ENCODE data around the gene TBXAS1.

The TBXAS1 gene

GRCh38 chr7:139829025-139829774, at the start of gene TBXAS1:
Gene TBXAS1 (plus strand): TSS chr7:139829264. CDS start chr7:139829391, 127 bp downstream.
- Histone ChIP-seq H3K27me3 (ENCODE audit: control insufficient read depth, insufficient read depth, low read length) (no peaks in the 10 kb centered on the region), H3K4me3 (ENCODE audit: low read length) (no peak within 1 kb of the TSS), H3K4me1 (ENCODE audit: control insufficient read depth, low read depth, low read length) (no peaks in the 10 kb centered on the region), H3K9ac (ENCODE audit: low read length) (no peak within 1 kb of the TSS), H3K27ac (ENCODE audit: low read length) (no peak within 1 kb of the TSS), H3K9me3 (ENCODE audit: control insufficient read depth, low read depth, low read length) (no peaks in the 10 kb centered on the region), H3K36me3 (ENCODE audit: control insufficient read depth, low read depth, low read length) (no peaks in the 10 kb centered on the region)

GRCh38 chr7:139782932-139783331, 46.1 kb upstream of the TBXAS1 start:
- peaks cover 10% of the 10 kb centered on the region for H3K4me1 ChIP-seq (ENCODE audit: control insufficient read depth, low read depth, low read length)
- H3K9ac ChIP-seq (ENCODE audit: low read length), result no peak overlapping the region
- H3K36me3 ChIP-seq (ENCODE audit: control insufficient read depth, low read depth, low read length), result no peaks in the 10 kb centered on the region
- H3K27me3 ChIP-seq (ENCODE audit: control insufficient read depth, insufficient read depth, low read length), result peaks cover 25% of the 10 kb centered on the region
- no peaks in the 10 kb centered on the region for H3K9me3 ChIP-seq (ENCODE audit: control insufficient read depth, low read depth, low read length)
- no peak overlapping the region for H3K4me3 ChIP-seq (ENCODE audit: low read length)
- H3K27ac ChIP-seq (ENCODE audit: low read length), result no peak overlapping the region

DNA sequence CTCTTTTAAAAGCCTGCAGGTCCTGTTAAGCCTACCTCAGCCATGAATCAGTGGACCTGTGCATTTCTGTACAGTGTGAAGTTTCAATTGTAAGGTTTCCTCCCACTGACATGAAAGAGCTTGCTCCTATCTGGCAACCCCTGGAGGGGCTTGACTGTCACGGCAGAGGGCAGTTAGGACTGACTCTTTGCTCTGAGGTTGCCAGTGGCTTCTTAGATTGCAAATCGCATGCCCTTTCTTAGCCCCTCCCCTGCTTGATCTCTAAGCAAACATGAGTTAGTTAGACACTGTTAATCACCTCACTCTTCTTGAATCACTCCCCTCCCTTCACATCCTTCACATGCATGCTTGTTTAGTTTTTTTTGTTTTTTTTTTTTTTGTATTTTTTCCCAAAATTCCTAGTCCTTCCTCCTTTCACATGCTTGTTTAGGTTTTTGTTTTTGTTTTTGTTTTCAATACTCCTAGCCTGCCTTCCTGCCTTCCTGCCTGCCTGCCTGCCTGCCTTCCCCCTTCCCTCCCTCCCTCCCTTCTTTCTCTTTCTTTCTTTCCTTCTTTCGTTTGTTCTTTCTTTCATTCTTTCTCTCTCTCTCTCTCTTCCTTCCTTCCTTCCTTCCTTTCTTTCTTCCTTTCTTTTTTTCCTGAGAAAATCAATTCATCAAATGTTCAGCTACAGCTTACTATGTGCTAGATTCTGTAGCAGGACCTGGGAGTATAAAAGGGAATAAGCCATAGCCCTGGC, 45.2 kb upstream of the TBXAS1 start:
- H3K36me3 ChIP-seq (ENCODE audit: control insufficient read depth, low read depth, low read length), result no peaks in the 10 kb centered on the region
- H3K4me3 ChIP-seq (ENCODE audit: low read length), result no peak overlapping the region
- no peak overlapping the region for H3K9ac ChIP-seq (ENCODE audit: low read length)
- no peak overlapping the region for H3K27ac ChIP-seq (ENCODE audit: low read length)
- H3K4me1 ChIP-seq (ENCODE audit: control insufficient read depth, low read depth, low read length), result peaks cover 7% of the 10 kb centered on the region
- no peaks in the 10 kb centered on the region for H3K9me3 ChIP-seq (ENCODE audit: control insufficient read depth, low read depth, low read length)
- peaks cover 20% of the 10 kb centered on the region for H3K27me3 ChIP-seq (ENCODE audit: control insufficient read depth, insufficient read depth, low read length)

- Histone ChIP-seq H3K9me3 (ENCODE audit: control insufficient read depth, low read depth, low read length) (no peaks in the 10 kb centered on the region), H3K36me3 (ENCODE audit: control insufficient read depth, low read depth, low read length) (no peaks in the 10 kb centered on the region), H3K4me3 (ENCODE audit: low read length) (no peak overlapping the region), H3K27ac (ENCODE audit: low read length) (no peak overlapping the region), H3K4me1 (ENCODE audit: control insufficient read depth, low read depth, low read length) (peaks cover 5% of the 10 kb centered on the region), H3K27me3 (ENCODE audit: control insufficient read depth, insufficient read depth, low read length) (peaks cover 12% of the 10 kb centered on the region), H3K9ac (ENCODE audit: low read length) (no peak overlapping the region)
Observed at GRCh38 chr7:139784648-139785047, 44.4 kb upstream of the TBXAS1 start.

DNA sequence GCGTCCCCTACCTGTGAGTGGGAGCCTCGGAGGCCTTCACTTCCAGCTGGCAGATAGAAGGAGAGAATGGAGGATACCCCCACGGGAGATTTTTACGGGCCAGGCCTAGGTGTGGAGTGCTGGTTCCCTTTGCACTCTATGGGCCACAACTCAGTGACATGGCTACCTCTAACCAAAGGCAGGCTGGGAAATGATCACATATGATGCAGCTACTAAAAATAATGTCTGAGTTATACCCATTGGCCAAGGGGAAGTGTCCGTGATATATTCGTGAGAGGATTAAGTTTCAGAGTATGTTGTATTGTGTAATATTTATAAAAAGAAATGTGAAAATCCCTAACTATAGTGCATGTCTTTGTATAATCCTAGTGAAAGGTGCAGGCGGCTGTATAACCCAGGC, 37.7 kb upstream of the TBXAS1 start:
- H3K27ac ChIP-seq (ENCODE audit: low read length), result no peak overlapping the region
- no peaks in the 10 kb centered on the region for H3K27me3 ChIP-seq (ENCODE audit: control insufficient read depth, insufficient read depth, low read length)
- H3K4me3 ChIP-seq (ENCODE audit: low read length), result no peak overlapping the region
- H3K9me3 ChIP-seq (ENCODE audit: control insufficient read depth, low read depth, low read length), result no peaks in the 10 kb centered on the region
- no peaks in the 10 kb centered on the region for H3K4me1 ChIP-seq (ENCODE audit: control insufficient read depth, low read depth, low read length)
- no peaks in the 10 kb centered on the region for H3K36me3 ChIP-seq (ENCODE audit: control insufficient read depth, low read depth, low read length)
- no peak overlapping the region for H3K9ac ChIP-seq (ENCODE audit: low read length)

GRCh38 chr7:139797607-139798006, 31.5 kb upstream of the TBXAS1 start:
- Histone ChIP-seq H3K36me3 (ENCODE audit: control insufficient read depth, low read depth, low read length) (no peaks in the 10 kb centered on the region), H3K4me1 (ENCODE audit: control insufficient read depth, low read depth, low read length) (no peaks in the 10 kb centered on the region), H3K9me3 (ENCODE audit: control insufficient read depth, low read depth, low read length) (no peaks in the 10 kb centered on the region), H3K4me3 (ENCODE audit: low read length) (no peak overlapping the region), H3K27me3 (ENCODE audit: control insufficient read depth, insufficient read depth, low read length) (no peaks in the 10 kb centered on the region), H3K9ac (ENCODE audit: low read length) (no peak overlapping the region), H3K27ac (ENCODE audit: low read length) (no peak overlapping the region)

GRCh38 chr7:139798221-139798620, 30.8 kb upstream of the TBXAS1 start:
- H3K27ac ChIP-seq (ENCODE audit: low read length), result no peak overlapping the region
- H3K9ac ChIP-seq (ENCODE audit: low read length), result no peak overlapping the region
- H3K4me1 ChIP-seq (ENCODE audit: control insufficient read depth, low read depth, low read length), result no peaks in the 10 kb centered on the region
- no peaks in the 10 kb centered on the region for H3K9me3 ChIP-seq (ENCODE audit: control insufficient read depth, low read depth, low read length)
- no peaks in the 10 kb centered on the region for H3K36me3 ChIP-seq (ENCODE audit: control insufficient read depth, low read depth, low read length)
- H3K27me3 ChIP-seq (ENCODE audit: control insufficient read depth, insufficient read depth, low read length), result no peaks in the 10 kb centered on the region
- no peak overlapping the region for H3K4me3 ChIP-seq (ENCODE audit: low read length)

GRCh38 chr7:139798892-139799291, 30.2 kb upstream of the TBXAS1 start:
- no peak overlapping the region for H3K4me3 ChIP-seq (ENCODE audit: low read length)
- H3K4me1 ChIP-seq (ENCODE audit: control insufficient read depth, low read depth, low read length), result no peaks in the 10 kb centered on the region
- H3K36me3 ChIP-seq (ENCODE audit: control insufficient read depth, low read depth, low read length), result no peaks in the 10 kb centered on the region
- H3K9ac ChIP-seq (ENCODE audit: low read length), result no peak overlapping the region
- no peaks in the 10 kb centered on the region for H3K27me3 ChIP-seq (ENCODE audit: control insufficient read depth, insufficient read depth, low read length)
- H3K9me3 ChIP-seq (ENCODE audit: control insufficient read depth, low read depth, low read length), result peaks cover 2% of the 10 kb centered on the region
- H3K27ac ChIP-seq (ENCODE audit: low read length), result no peak overlapping the region

DNA sequence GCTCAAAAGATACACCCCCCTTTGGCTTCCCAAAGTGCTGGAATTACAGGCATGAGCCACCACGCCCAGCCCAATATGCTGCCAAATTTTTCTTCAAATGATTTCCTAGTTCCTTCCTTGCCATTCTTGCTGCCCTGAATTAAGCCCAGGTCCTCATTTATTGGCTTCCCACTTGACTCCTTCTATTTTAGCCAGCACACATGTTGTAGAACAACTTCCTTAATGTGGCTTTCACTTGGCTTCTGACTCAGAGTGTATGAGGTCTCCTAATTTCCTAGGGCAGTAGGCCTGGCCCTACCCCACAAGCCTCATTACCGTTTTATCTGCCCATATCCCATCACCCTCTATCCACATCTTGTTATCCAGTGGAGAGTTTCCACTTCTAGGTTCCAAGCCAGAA, 29.5 kb upstream of the TBXAS1 start:
- Histone ChIP-seq H3K27ac (ENCODE audit: low read length) (no peak overlapping the region), H3K36me3 (ENCODE audit: control insufficient read depth, low read depth, low read length) (no peaks in the 10 kb centered on the region), H3K9me3 (ENCODE audit: control insufficient read depth, low read depth, low read length) (peaks cover 6% of the 10 kb centered on the region), H3K4me3 (ENCODE audit: low read length) (no peak overlapping the region), H3K27me3 (ENCODE audit: control insufficient read depth, insufficient read depth, low read length) (no peaks in the 10 kb centered on the region), H3K4me1 (ENCODE audit: control insufficient read depth, low read depth, low read length) (no peaks in the 10 kb centered on the region), H3K9ac (ENCODE audit: low read length) (no peak overlapping the region)

DNA sequence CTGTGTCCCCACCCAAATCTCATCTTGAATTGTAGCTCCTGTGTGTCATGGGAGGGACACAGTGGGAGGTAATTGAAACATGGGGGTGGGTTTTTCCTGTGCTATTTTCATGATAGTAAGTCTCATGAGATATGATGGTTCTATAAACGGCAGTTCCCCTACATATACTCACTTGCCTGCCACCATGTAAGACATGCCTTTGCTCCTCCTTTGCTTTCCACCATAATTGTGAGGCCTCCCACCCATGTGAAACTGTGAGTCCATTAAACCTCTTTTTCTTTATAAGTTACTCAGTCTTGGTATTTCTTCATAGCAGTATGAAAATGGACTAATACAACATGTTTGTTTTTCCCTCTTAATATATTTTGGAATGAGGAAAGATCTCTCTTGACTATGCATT, 24.5 kb upstream of the TBXAS1 start:
- H3K9ac ChIP-seq (ENCODE audit: low read length), result no peak overlapping the region
- no peaks in the 10 kb centered on the region for H3K4me1 ChIP-seq (ENCODE audit: control insufficient read depth, low read depth, low read length)

DNA sequence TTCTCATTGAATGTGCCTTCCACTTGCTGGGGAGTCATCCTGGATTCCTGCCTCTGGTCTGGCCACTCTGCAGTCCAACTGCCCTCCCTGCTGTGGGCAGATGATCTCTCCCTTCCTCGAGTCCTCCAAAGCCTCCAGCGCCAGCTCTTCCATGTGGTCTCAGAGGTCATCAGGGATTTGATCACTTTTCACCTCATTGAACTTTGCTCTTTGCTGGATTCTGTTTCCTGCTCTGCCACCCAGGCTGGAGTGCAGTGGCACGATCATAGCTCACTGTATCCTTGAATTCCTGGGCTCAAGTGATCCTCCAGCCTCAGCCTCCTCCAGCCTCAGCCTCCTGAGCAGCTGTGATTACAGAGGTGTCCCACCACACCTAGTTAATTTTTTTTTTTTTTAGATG, 22.1 kb upstream of the TBXAS1 start:
- Histone ChIP-seq H3K9me3 (ENCODE audit: control insufficient read depth, low read depth, low read length) (peaks cover 6% of the 10 kb centered on the region), H3K36me3 (ENCODE audit: control insufficient read depth, low read depth, low read length) (no peaks in the 10 kb centered on the region), H3K27me3 (ENCODE audit: control insufficient read depth, insufficient read depth, low read length) (no peaks in the 10 kb centered on the region), H3K27ac (ENCODE audit: low read length) (no peak overlapping the region), H3K9ac (ENCODE audit: low read length) (no peak overlapping the region), H3K4me3 (ENCODE audit: low read length) (no peak overlapping the region), H3K4me1 (ENCODE audit: control insufficient read depth, low read depth, low read length) (no peaks in the 10 kb centered on the region)

More for the DNA sequence above, 24.5 kb upstream of the TBXAS1 start:
- no peak overlapping the region for H3K4me3 ChIP-seq (ENCODE audit: low read length)
- H3K9me3 ChIP-seq (ENCODE audit: control insufficient read depth, low read depth, low read length), result peaks cover 6% of the 10 kb centered on the region
- H3K27ac ChIP-seq (ENCODE audit: low read length), result no peak overlapping the region
- no peaks in the 10 kb centered on the region for H3K27me3 ChIP-seq (ENCODE audit: control insufficient read depth, insufficient read depth, low read length)
- no peaks in the 10 kb centered on the region for H3K36me3 ChIP-seq (ENCODE audit: control insufficient read depth, low read depth, low read length)

- no peaks in the 10 kb centered on the region for H3K36me3 ChIP-seq (ENCODE audit: control insufficient read depth, low read depth, low read length)
- no peak overlapping the region for H3K4me3 ChIP-seq (ENCODE audit: low read length)
- no peaks in the 10 kb centered on the region for H3K27me3 ChIP-seq (ENCODE audit: control insufficient read depth, insufficient read depth, low read length)
- peaks cover 6% of the 10 kb centered on the region for H3K9me3 ChIP-seq (ENCODE audit: control insufficient read depth, low read depth, low read length)
- no peak overlapping the region for H3K9ac ChIP-seq (ENCODE audit: low read length)
- H3K27ac ChIP-seq (ENCODE audit: low read length), result no peak overlapping the region
- no peaks in the 10 kb centered on the region for H3K4me1 ChIP-seq (ENCODE audit: control insufficient read depth, low read depth, low read length)
Observed at GRCh38 chr7:139808427-139808826, 20.6 kb upstream of the TBXAS1 start.

Measured in iPS-18a (cell line).